ENCODE data around the gene OVCA2.

DNA sequence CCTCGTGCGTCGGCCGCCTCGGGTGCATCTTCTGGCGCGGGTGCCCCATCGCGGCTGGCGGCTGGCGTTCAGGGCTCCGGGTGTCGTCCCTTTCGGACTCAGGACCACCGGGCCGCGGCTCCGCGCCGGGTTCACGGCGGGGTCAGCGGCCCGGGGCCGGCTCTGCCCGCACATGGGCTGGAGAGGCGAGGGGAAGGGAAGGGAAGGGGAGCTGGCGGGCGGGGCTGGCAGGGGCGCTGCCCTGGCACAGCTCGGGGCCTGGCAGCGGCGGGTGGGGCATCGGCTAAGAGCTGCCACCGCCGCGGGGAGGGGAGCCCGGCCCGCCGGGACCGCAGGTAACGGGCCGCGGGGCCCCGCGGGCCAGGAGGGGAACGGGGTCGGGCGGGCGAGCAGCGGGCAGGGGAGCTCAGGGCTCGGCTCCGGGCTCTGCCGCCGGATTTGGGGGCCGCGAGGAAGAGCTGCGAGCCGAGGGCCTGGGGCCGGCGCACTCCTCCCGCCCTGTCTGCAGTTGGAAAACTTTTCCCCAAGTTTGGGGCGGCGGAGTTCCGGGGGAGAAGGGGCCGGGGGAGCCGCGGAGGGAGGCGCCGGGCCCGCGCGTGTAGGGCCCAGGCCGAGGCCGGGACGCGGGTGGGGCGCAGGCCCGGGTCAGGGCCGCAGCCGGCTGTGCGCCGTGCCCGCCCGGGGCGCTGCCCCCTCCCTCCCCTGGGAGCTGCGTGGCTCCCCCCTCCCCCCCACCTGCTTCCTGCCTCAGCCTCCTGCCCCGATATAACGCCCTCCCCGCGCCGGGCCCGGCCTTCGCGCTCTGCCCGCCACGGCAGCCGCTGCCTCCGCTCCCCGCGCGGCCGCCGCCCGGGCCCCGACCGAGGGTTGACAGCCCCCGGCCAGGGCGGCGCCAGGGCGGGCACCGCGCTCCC lies 13.7 kb downstream of the OVCA2 start:
- TF ChIP-seq, protein P1, sequence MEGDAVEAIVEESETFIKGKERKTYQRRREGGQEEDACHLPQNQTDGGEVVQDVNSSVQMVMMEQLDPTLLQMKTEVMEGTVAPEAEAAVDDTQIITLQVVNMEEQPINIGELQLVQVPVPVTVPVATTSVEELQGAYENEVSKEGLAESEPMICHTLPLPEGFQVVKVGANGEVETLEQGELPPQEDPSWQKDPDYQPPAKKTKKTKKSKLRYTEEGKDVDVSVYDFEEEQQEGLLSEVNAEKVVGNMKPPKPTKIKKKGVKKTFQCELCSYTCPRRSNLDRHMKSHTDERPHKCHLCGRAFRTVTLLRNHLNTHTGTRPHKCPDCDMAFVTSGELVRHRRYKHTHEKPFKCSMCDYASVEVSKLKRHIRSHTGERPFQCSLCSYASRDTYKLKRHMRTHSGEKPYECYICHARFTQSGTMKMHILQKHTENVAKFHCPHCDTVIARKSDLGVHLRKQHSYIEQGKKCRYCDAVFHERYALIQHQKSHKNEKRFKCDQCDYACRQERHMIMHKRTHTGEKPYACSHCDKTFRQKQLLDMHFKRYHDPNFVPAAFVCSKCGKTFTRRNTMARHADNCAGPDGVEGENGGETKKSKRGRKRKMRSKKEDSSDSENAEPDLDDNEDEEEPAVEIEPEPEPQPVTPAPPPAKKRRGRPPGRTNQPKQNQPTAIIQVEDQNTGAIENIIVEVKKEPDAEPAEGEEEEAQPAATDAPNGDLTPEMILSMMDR (IDR thresholded peaks at IDR 0.05) = no peak
- no peak for TF ChIP-seq POLR2A (IDR thresholded peaks at IDR 0.05)

Data from stomach (tissue), 4 donors.